ENCODE measurements around the gene SLC13A3.

DNA sequence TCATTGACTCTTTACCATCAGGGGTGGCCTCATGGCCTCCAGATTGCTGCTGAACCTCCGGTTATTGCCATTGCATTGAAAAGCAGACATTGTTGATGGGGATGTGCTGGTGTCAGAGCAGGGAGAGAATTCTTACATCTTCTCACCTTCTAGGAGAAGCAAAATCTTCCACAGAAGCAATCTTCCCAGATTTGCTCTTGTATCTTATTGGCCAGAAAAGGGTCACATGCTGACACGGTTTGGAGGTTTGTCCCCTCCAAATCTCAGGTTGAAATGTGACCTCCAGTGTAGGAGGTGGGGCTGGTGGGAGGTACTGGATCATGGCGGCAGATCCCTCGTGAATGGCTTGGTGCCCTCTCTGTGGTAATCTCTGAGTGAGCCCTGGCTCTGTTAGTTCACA, 27.3 kb upstream of the SLC13A3 start:
- TF ChIP-seq, protein P1, sequence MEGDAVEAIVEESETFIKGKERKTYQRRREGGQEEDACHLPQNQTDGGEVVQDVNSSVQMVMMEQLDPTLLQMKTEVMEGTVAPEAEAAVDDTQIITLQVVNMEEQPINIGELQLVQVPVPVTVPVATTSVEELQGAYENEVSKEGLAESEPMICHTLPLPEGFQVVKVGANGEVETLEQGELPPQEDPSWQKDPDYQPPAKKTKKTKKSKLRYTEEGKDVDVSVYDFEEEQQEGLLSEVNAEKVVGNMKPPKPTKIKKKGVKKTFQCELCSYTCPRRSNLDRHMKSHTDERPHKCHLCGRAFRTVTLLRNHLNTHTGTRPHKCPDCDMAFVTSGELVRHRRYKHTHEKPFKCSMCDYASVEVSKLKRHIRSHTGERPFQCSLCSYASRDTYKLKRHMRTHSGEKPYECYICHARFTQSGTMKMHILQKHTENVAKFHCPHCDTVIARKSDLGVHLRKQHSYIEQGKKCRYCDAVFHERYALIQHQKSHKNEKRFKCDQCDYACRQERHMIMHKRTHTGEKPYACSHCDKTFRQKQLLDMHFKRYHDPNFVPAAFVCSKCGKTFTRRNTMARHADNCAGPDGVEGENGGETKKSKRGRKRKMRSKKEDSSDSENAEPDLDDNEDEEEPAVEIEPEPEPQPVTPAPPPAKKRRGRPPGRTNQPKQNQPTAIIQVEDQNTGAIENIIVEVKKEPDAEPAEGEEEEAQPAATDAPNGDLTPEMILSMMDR (conservative IDR thresholded peaks at IDR 0.05) = no peak
- no peak for TF ChIP-seq EZH2 (IDR thresholded peaks at IDR 0.05; ENCODE audit: low read depth)

Measured in PC-9 (cell line).